ENCODE results near the gene EBF4. TPM values are rescaled to one million over a fixed set of nuclear protein-coding genes. Genes with fewer than 3 reads are reported as not detected.

EBF4 gene
- total RNA-seq, 2 donors from 2014 or later, result 2.0 to 7.5 TPM

DNA sequence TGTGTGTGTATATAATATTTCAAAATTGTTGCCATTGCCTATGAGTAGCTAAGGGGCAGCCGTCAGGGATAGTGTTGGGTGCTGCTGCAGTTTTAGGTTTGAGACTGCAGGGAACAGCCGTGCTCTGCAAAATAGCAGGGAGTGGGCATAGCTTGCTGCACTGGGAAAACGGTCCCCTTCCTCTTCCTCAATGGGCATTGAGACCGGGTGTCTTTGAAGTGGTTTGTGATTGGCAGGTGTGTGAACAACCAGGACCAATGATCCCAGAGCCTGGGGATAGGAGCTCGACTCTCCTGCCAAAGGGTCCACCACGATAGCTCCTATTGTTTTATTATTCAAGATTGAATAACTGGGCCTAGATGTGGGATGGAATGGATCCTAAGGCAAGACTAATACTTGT, 5.1 kb upstream of the EBF4 start:
- no peaks in the 10 kb centered on the region for H3K9me3 ChIP-seq
- intact Hi-C loops (cut with DNase I), result loop anchor here (5.0 kb wide), 1 partner anchor 55 kb away; no protein-coding TSS in a partner anchor
- no peaks in the 10 kb centered on the region for H3K36me3 ChIP-seq
- no peak overlapping the region for H3K27ac ChIP-seq
- TF ChIP-seq, protein P1, sequence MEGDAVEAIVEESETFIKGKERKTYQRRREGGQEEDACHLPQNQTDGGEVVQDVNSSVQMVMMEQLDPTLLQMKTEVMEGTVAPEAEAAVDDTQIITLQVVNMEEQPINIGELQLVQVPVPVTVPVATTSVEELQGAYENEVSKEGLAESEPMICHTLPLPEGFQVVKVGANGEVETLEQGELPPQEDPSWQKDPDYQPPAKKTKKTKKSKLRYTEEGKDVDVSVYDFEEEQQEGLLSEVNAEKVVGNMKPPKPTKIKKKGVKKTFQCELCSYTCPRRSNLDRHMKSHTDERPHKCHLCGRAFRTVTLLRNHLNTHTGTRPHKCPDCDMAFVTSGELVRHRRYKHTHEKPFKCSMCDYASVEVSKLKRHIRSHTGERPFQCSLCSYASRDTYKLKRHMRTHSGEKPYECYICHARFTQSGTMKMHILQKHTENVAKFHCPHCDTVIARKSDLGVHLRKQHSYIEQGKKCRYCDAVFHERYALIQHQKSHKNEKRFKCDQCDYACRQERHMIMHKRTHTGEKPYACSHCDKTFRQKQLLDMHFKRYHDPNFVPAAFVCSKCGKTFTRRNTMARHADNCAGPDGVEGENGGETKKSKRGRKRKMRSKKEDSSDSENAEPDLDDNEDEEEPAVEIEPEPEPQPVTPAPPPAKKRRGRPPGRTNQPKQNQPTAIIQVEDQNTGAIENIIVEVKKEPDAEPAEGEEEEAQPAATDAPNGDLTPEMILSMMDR (IDR thresholded peaks at IDR 0.05), result no peak
- H3K4me3 ChIP-seq, result no peak overlapping the region
- H3K27me3 ChIP-seq, result peaks cover 10% of the 10 kb centered on the region
- no peak for DNase-seq
- no peak overlapping the region for H3K9ac ChIP-seq (ENCODE audit: low read depth in 2 of 2, low read length in 2 of 2)
- H3K4me1 ChIP-seq, result no peaks in the 10 kb centered on the region

DNA sequence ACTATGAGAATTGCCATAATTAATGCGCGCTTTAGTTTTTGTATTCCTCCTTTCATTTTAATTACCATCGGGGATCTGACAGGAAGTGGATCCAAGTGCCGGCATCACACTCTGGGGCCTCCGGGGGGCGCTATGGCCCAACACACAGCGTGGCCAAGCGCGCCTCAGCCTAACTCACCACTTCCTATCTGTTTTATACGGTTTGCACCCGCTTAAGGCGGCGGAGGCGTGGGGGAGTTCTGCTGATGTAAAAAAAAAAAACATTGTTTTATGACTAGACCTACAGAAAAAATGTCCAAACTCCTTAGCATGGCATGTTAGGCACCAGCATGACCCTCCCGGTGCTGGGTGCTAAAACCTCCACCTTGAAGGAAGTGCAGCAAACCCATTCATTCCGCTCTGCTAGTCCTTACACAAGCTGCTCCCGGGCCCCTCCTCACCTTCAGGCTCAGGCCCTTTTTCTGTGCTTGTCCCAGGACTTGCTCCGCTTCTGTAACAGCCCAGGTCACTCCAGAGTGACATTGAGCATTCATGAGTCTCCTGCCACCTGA, 4.5 kb upstream of the EBF4 start:
- Histone ChIP-seq H3K27ac (no peak overlapping the region), H3K9me3 (no peaks in the 10 kb centered on the region), H3K4me3 (no peak overlapping the region), H3K27me3 (peaks cover 10% of the 10 kb centered on the region), H3K4me1 (no peaks in the 10 kb centered on the region), H3K9ac (ENCODE audit: low read depth in 2 of 2, low read length in 2 of 2) (no peak overlapping the region), H3K36me3 (no peaks in the 10 kb centered on the region)
- intact Hi-C loops (cut with DNase I), result loop anchor here (5.0 kb wide), 1 partner anchor 54 kb away; no protein-coding TSS in a partner anchor
- TF ChIP-seq, protein P1 (IDR thresholded peaks at IDR 0.05), result peak; percentile 45
- peak; percentile 46 for DNase-seq

DNA sequence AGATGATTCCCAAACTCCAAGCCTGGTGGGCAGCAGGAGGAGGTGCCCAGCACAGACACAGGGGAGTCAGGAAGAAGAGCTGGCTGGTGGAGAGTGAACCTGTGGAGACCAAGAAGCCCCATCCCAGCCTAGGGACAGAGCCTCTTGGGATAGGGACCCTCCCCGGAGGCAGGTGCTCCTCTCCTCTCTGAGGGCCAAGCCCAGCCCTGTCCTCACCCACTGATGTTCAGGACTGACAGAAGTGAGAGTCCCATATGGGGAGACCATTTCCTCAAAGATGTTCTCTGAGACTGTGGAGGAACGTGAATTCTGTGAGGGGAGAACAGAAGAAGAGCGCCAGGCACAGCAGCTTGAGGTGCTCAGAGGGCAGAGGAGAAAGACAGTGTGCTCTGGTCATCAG, 2.4 kb upstream of the EBF4 start:
- Histone ChIP-seq H3K36me3 (no peaks in the 10 kb centered on the region), H3K4me3 (no peak overlapping the region), H3K27me3 (peaks cover 26% of the 10 kb centered on the region), H3K4me1 (no peaks in the 10 kb centered on the region), H3K27ac (no peak overlapping the region), H3K9ac (ENCODE audit: low read depth in 2 of 2, low read length in 2 of 2) (no peak overlapping the region), H3K9me3 (no peaks in the 10 kb centered on the region)
- intact Hi-C loops (cut with DNase I), result no loop called here
- TF ChIP-seq, protein P1 (IDR thresholded peaks at IDR 0.05), result no peak
- DNase-seq, result no peak

DNA sequence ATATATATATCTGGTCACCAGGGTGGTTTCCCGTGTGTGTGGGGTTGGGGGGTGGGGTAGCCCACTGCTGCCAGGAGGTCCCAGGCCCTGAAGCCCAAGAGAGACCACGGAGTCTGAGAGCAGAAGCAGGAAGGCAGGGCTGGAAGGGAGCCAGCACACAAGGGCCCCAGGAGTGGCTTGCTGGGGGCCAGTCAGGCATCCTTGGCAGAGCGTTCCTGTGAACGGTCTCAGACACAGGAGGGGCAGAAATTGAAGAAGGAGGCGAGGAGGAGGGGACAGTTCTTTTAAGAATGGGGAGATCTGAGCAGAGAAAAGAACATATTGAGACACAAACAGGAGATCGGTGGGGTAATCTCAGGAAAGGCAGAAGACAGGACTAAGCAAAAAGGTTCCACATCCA, 1.9 kb upstream of the EBF4 start:
- no peak overlapping the region for H3K27ac ChIP-seq
- H3K4me3 ChIP-seq, result no peak overlapping the region
- intact Hi-C loops (cut with DNase I), result no loop called here
- DNase-seq, result no peak
- peaks cover 31% of the 10 kb centered on the region for H3K27me3 ChIP-seq
- no peak overlapping the region for H3K9ac ChIP-seq (ENCODE audit: low read depth in 2 of 2, low read length in 2 of 2)
- TF ChIP-seq, protein P1 (IDR thresholded peaks at IDR 0.05), result no peak
- no peaks in the 10 kb centered on the region for H3K36me3 ChIP-seq
- H3K9me3 ChIP-seq, result no peaks in the 10 kb centered on the region
- no peaks in the 10 kb centered on the region for H3K4me1 ChIP-seq

DNA sequence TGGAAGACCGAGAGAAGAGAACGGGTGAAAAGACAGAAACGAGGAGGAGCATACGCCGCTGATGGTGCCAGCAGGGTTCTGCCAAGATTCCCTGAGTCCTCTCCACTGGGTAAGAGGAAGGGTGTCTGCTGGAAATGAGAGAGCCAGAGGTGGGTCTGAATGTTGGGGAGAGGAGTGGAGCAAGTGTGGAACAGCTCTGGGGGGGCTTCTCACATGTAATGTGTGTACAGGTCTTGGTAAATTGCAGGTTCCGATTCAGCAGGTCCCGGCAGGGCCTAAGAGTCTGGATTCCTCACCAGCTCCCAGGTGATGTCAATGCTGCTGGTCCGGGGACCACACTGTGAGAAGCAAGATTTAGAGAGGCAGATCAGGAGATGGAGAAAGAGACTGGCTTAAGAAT, 1.5 kb upstream of the EBF4 start:
- H3K9ac ChIP-seq (ENCODE audit: low read depth in 2 of 2, low read length in 2 of 2), result no peak overlapping the region
- H3K27me3 ChIP-seq, result peaks cover 34% of the 10 kb centered on the region
- H3K36me3 ChIP-seq, result no peaks in the 10 kb centered on the region
- no peak overlapping the region for H3K4me3 ChIP-seq
- TF ChIP-seq, protein P1 (IDR thresholded peaks at IDR 0.05), result no peak
- H3K27ac ChIP-seq, result no peak overlapping the region
- no peaks in the 10 kb centered on the region for H3K4me1 ChIP-seq
- no peak for DNase-seq
- no peaks in the 10 kb centered on the region for H3K9me3 ChIP-seq
- intact Hi-C loops (cut with DNase I), result no loop called here
